SJCRH30 (cell line): ENCODE results near the gene TEX13B. TPM values are rescaled to one million over a fixed set of nuclear protein-coding genes. Genes with fewer than 3 reads are reported as not detected.
"Not testable (repeated sequence)": the region's sequence is repeated elsewhere in the genome, so short reads cannot be mapped to it uniquely, and the experiment has no call there.

Experiments
- DNase-seq, 2 experiments: peaks; one replicate each; pipeline ENCODE4 v3.0.0-alpha.2; 2015 to 2020
- H3K27ac ChIP-seq: fragments of 250-450 bp; sonication (Bioruptor Pico); 2 replicates; pipeline ENCODE4 v1.5.1; 2020; ENCODE audit warnings: mild to moderate bottlenecking, moderate library complexity
- H3K27me3 ChIP-seq: fragments of 250-450 bp; sonication (Bioruptor Pico); 2 replicates; pipeline ENCODE4 v1.5.1; 2020; ENCODE audit warnings: mild to moderate bottlenecking, moderate library complexity
- H3K36me3 ChIP-seq: fragments of 250-450 bp; sonication (Bioruptor Pico); 2 replicates; pipeline ENCODE4 v1.5.1; 2020; ENCODE audit warnings: mild to moderate bottlenecking, moderate library complexity
- H3K4me1 ChIP-seq: fragments of 250-450 bp; sonication (Bioruptor Pico); 2 replicates; pipeline ENCODE4 v1.5.1; 2020; ENCODE audit warnings: mild to moderate bottlenecking, moderate library complexity
- H3K4me3 ChIP-seq: fragments of 250-450 bp; sonication (Bioruptor Pico); 2 replicates; pipeline ENCODE4 v1.5.1; 2020; ENCODE audit warnings: mild to moderate bottlenecking, moderate library complexity
- H3K9me3 ChIP-seq: fragments of 250-450 bp; sonication (Bioruptor Pico); replicated peaks from 2 replicates; pipeline ENCODE4 v1.5.1; 2020; ENCODE audit warnings: mild to moderate bottlenecking, moderate library complexity
- total RNA-seq: library from RNA; depleted of rRNA; stranded (reverse); fragments of >200 nt; shearing (Covaris generic); gene quantifications from 2 replicates; pipeline ENCODE4 v1.2.3, GENCODE V29; 2014; rRNA removed

The TEX13B gene
- total RNA-seq, 1 experiment from 2014 or later: not detected

- Histone ChIP-seq H3K36me3 (no peaks in the 10 kb centered on the region), H3K4me3 (no peak overlapping the region), H3K27ac (no peak overlapping the region), H3K9me3 (no peaks in the 10 kb centered on the region), H3K27me3 (no peaks in the 10 kb centered on the region), H3K4me1 (no peaks in the 10 kb centered on the region)
- DNase-seq: peak in 1 of 2 experiments; percentile 47
Measured at GRCh38 chrX:107978707-107979307, 3.4 kb downstream of the TEX13B start.

DNA sequence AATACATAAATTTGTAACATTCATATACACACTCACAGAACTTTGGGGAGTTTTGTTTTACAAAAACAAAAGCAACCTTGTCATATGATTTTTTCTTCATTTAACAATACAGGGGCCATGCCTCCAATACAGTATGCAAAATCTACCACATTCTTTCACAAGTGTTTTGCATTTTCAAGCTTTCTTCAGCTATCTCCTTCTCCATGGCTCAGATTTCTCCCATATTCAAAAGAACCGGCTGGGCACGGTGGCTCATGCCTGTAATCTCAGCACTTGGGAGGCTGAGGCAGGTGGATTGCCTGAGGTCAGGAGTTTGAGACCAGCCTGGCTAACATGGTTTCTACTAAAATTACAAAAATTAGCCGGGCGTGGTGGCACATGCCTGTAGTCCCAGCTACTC, 4.1 kb downstream of the TEX13B start:
- no peaks in the 10 kb centered on the region for H3K4me1 ChIP-seq
- no peaks in the 10 kb centered on the region for H3K9me3 ChIP-seq
- H3K27ac ChIP-seq: no peak overlapping the region
- DNase-seq: no peak
- H3K4me3 ChIP-seq: no peak overlapping the region
- no peaks in the 10 kb centered on the region for H3K27me3 ChIP-seq
- H3K36me3 ChIP-seq: no peaks in the 10 kb centered on the region

DNA sequence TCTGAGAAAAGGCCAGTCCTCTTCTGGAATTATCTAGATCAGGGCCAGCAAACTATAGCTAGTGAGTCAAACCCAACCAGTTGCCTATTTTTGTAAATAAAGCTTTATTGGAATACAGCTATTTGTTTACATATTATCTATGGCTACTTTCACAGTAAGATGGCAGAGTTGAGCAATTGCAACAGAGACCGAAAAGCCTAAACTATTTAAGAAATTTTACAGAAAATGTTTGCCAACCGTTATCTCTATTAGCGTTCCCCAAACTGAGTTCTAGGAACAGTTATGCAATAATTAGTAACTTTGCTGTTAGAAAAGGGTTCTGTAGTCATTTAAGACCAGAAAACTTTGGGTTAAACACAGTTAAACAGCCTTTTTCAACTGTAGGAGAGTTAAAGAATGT, 10.5 kb downstream of the TEX13B start:
- H3K4me3 ChIP-seq: no peak overlapping the region
- H3K27me3 ChIP-seq: no peaks in the 10 kb centered on the region
- no peaks in the 10 kb centered on the region for H3K36me3 ChIP-seq
- DNase-seq: no peak
- no peaks in the 10 kb centered on the region for H3K4me1 ChIP-seq
- no peaks in the 10 kb centered on the region for H3K9me3 ChIP-seq
- H3K27ac ChIP-seq: no peak overlapping the region

GRCh38 chrX:107970073-107970472, 12.1 kb downstream of the TEX13B start:
- no peaks in the 10 kb centered on the region for H3K9me3 ChIP-seq
- no peaks in the 10 kb centered on the region for H3K36me3 ChIP-seq
- DNase-seq: no peak
- no peak overlapping the region for H3K27ac ChIP-seq
- H3K4me1 ChIP-seq: no peaks in the 10 kb centered on the region
- H3K4me3 ChIP-seq: no peak overlapping the region
- H3K27me3 ChIP-seq: no peaks in the 10 kb centered on the region

DNA sequence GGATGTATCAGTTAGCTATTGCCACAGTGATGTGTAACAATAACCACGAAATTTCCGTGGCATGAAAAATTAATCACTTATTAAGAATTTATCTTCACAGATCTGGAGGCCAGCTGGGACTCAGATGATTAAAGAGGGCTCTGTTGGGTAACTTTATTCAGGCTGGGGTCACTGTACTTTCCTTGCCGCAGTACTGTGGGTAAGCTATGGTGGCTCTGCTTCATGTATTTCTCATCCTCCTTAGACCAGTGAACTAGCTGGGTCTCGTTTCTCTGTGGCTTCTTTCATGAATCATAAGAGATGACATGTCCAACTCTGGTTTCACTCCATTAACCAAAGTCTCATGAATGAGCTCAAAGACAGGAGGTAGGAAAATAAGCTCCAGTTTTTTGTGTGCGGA, 13.5 kb downstream of the TEX13B start:
- Histone ChIP-seq H3K4me3 (no peak overlapping the region), H3K4me1 (no peaks in the 10 kb centered on the region), H3K9me3 (no peaks in the 10 kb centered on the region), H3K27ac (no peak overlapping the region), H3K27me3 (no peaks in the 10 kb centered on the region), H3K36me3 (no peaks in the 10 kb centered on the region)
- DNase-seq: no peak

- DNase-seq, H3K36me3 ChIP-seq, H3K4me1 ChIP-seq, H3K27ac ChIP-seq, H3K9me3 ChIP-seq, H3K4me3 ChIP-seq, H3K27me3 ChIP-seq: not testable (repeated sequence)
Measured at GRCh38 chrX:107955337-107955736, 26.8 kb downstream of the TEX13B start.

DNA sequence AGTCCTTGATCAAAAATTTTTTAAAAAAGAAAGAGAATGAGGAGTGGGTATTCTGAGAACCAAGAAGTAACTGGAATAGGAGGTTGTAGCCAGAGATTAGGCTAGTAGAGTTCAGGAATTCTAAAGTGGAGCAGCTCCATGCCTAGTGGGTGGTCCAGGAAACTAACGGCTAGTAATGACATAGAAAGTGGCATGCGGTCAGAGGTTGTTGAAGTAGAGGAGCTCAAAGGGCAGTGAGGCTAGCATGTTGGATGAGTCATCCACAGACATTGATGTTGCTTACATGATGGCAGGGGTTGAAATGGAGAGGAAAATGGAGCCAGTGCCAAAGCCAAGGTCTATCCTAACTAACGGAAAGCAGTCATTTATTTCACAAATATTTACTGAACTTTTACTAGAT, 42.1 kb downstream of the TEX13B start:
- Histone ChIP-seq H3K27ac (no peak overlapping the region), H3K9me3 (no peaks in the 10 kb centered on the region), H3K27me3 (no peaks in the 10 kb centered on the region), H3K36me3 (no peaks in the 10 kb centered on the region), H3K4me3 (no peak overlapping the region), H3K4me1 (peaks cover 5% of the 10 kb centered on the region)
- DNase-seq: peak; percentile 43 to 57

GRCh38 chrX:107936434-107936730, 45.8 kb downstream of the TEX13B start:
- no peak overlapping the region for H3K4me3 ChIP-seq
- no peaks in the 10 kb centered on the region for H3K9me3 ChIP-seq
- H3K36me3 ChIP-seq: no peaks in the 10 kb centered on the region
- no peaks in the 10 kb centered on the region for H3K27me3 ChIP-seq
- DNase-seq: no peak
- H3K27ac ChIP-seq: no peak overlapping the region
- peaks cover 5% of the 10 kb centered on the region for H3K4me1 ChIP-seq

- no peak for DNase-seq
- Histone ChIP-seq H3K27ac (no peak overlapping the region), H3K27me3 (no peaks in the 10 kb centered on the region), H3K36me3 (no peaks in the 10 kb centered on the region), H3K4me1 (peaks cover 5% of the 10 kb centered on the region), H3K9me3 (no peaks in the 10 kb centered on the region), H3K4me3 (no peak overlapping the region)
Measured at GRCh38 chrX:107935664-107936433, 46.3 kb downstream of the TEX13B start.

GRCh38 chrX:107935200-107935599, 47.0 kb downstream of the TEX13B start:
- H3K9me3 ChIP-seq: no peaks in the 10 kb centered on the region
- H3K4me1 ChIP-seq: peaks cover 5% of the 10 kb centered on the region
- H3K4me3 ChIP-seq: no peak overlapping the region
- H3K27ac ChIP-seq: no peak overlapping the region
- H3K36me3 ChIP-seq: no peaks in the 10 kb centered on the region
- no peaks in the 10 kb centered on the region for H3K27me3 ChIP-seq
- no peak for DNase-seq

DNA sequence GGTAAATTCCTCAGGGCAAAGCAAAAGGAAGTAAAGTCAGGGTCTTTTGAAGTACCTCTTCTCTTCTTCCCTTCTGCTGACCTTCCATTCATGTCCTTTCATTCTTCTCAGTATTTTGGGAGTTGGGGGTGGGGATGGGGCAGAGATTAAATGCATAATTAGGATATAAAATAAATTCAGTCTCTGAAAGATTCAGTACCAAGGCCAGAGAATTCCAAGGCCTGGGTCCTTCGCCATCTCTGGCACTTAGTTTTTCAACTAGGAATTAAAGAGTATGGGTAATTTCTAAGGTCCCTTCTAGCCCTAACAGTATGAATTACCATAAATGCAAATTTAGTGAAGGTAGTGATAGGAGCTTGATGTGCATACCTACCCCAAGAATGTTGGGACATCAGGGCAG, 47.9 kb downstream of the TEX13B start:
- no peak for DNase-seq
- no peak overlapping the region for H3K4me3 ChIP-seq
- H3K9me3 ChIP-seq: no peaks in the 10 kb centered on the region
- H3K27me3 ChIP-seq: no peaks in the 10 kb centered on the region
- no peaks in the 10 kb centered on the region; the same call in 1 of the 2 replicates for H3K4me1 ChIP-seq
- no peaks in the 10 kb centered on the region for H3K36me3 ChIP-seq
- no peak overlapping the region for H3K27ac ChIP-seq

Other genes starting within 250 kb of the TEX13B start
- gene TSC22D3, start 206.6 kb downstream of the TEX13B start, total RNA-seq: 27.0 and 29.0 TPM in 2 replicates
- gene NCBP2L, start 204.6 kb downstream of the TEX13B start, total RNA-seq: not detected in 2 replicates
- 2.0 and 3.9 TPM in 2 replicates for gene MID2, start 156.5 kb downstream of the TEX13B start, total RNA-seq
- 0.12 and 0.13 TPM in 2 replicates for gene VSIG1, start 62.7 kb upstream of the TEX13B start, total RNA-seq
- 97.7 and 108 TPM in 2 replicates for gene PSMD10, start 109.2 kb upstream of the TEX13B start, total RNA-seq
- 7.1 and 7.5 TPM in 2 replicates for gene ATG4A, start 109.4 kb upstream of the TEX13B start, total RNA-seq